NCI-H526 (cell line): ENCODE data around the gene PRR36.

Experiments used
- DNase-seq, 2 experiments: peaks; one replicate each; lab custom pipeline; 2025; lab: John Stamatoyannopoulos, UW

PRR36 gene

GRCh38 chr19:7872306-7873204, 1.6 kb downstream of the PRR36 start:
- no peak for DNase-seq

- DNase-seq, result peak; percentile 80 to 96
These were observed 2.5 kb downstream of the PRR36 start for GRCh38 chr19:7871437-7872305.

GRCh38 chr19:7870571-7871436, 3.4 kb downstream of the PRR36 start:
- DNase-seq, result peak; percentile 30 to 74

- peak in 1 of 2 experiments; percentile 65 for DNase-seq
These were observed 4.2 kb downstream of the PRR36 start for GRCh38 chr19:7869910-7870511.

GRCh38 chr19:7869453-7869909, 4.7 kb downstream of the PRR36 start:
- DNase-seq, result no peak

- DNase-seq, result no peak
These were observed 5.3 kb downstream of the PRR36 start for GRCh38 chr19:7868671-7869452.

- no peak for DNase-seq
These were observed 5.9 kb downstream of the PRR36 start for GRCh38 chr19:7868326-7868670.

GRCh38 chr19:7867092-7867844, 6.9 kb downstream of the PRR36 start:
- DNase-seq, result no peak

- no peak for DNase-seq
These were observed 7.6 kb downstream of the PRR36 start for GRCh38 chr19:7866399-7867091.

- no peak for DNase-seq
These were observed 8.8 kb downstream of the PRR36 start for GRCh38 chr19:7865262-7865911.

GRCh38 chr19:7864690-7865074, 9.5 kb downstream of the PRR36 start:
- DNase-seq, result peak in 1 of 2 experiments; percentile 29

GRCh38 chr19:7863971-7864689, 10.1 kb downstream of the PRR36 start:
- DNase-seq, result no peak

GRCh38 chr19:7863157-7863970, 10.8 kb downstream of the PRR36 start:
- DNase-seq, result no peak

GRCh38 chr19:7862413-7862951, 11.7 kb downstream of the PRR36 start:
- DNase-seq, result peak in 1 of 2 experiments; percentile 83

GRCh38 chr19:7861619-7862412, 12.4 kb downstream of the PRR36 start:
- DNase-seq, result no peak
